Medulla oblongata (tissue), 1 donor: ENCODE data around the gene SIGLEC6.

Experiments used
- DNase-seq: peaks from one replicate; pipeline ENCODE4 v3.0.0-alpha.2; 2015; ENCODE audit errors: extremely low spot score

Gene SIGLEC6

DNA sequence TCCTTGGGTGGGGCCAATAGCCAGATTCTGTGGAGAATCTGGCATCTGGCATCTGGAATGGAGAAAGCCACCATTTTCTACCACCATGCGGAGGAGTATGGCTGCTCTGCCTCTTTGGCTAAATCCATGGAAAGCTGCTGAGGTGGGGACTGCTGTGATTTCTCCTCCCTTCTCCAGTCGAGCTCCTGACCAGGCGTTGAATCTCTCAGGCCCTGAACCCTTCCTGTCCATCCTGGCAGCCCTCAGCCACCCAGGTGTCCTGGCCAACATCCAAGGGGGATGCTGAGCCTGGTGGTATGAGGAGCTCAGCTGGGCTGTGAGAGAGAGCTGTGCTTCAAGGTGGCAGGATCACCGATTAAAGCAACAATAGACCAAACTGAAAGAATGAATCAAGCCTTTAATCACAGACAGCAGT is 17.4 kb upstream of the SIGLEC6 start:
- no peak for DNase-seq

DNA sequence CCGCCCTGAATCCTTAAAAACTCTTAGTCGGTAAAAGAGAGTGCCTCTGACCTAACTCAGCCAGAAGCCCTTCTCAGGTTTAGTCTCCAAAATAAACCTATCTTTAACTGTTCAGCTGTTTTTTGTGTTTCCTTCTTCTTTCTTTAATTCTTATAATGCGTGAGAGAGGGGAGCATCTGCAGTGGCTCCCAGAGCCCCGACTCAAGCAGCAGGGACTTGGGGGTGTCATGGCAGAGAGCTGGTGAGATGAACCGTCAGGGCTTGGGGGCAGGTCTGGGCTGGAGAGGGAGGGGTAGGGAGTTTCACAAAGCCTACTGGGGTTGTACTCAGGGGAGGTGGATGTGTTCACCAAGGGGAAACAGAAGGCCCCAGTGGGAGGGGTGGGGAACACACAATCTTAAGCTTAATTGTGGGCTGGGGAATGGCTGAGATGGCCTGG is 16.8 kb upstream of the SIGLEC6 start:
- DNase-seq, result no peak

DNA sequence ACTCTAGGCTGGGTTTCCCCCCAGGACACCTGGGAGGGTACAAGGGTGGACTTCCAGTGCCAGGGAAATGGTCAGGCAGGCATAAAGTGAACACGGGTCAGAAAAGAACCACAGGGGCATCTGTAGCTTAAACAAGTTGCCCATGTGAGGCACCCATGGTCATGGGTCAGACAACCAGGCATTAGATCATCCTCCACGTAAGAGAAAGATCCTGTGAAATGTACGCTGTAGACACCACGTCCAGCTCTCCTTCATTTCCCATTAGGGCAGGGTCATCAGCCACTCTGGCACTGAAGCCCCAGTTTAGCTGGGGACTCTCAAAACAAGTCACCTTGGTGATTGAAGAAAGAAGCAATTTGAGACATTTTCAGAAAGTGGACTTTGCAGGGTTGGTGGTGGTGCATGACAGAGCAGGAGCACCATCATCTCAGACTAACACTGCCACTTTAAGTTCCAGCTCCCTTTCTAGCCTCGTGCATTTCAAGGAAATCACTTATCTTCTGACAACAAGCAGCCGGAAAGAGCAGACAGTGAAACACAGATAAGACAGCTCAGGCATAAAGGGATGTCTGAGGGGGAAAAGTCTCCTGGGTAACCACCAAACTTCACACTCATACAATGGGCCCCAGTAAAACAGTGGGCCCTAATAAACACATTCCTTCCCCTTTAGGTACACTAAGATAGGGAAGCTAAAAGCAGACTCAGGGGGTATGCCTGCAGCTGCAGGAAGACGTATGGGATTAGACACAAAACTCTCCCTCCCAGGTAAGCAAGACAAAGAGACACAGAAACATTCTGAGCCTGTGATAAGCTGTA is 16.1 kb upstream of the SIGLEC6 start:
- DNase-seq, result no peak

DNA sequence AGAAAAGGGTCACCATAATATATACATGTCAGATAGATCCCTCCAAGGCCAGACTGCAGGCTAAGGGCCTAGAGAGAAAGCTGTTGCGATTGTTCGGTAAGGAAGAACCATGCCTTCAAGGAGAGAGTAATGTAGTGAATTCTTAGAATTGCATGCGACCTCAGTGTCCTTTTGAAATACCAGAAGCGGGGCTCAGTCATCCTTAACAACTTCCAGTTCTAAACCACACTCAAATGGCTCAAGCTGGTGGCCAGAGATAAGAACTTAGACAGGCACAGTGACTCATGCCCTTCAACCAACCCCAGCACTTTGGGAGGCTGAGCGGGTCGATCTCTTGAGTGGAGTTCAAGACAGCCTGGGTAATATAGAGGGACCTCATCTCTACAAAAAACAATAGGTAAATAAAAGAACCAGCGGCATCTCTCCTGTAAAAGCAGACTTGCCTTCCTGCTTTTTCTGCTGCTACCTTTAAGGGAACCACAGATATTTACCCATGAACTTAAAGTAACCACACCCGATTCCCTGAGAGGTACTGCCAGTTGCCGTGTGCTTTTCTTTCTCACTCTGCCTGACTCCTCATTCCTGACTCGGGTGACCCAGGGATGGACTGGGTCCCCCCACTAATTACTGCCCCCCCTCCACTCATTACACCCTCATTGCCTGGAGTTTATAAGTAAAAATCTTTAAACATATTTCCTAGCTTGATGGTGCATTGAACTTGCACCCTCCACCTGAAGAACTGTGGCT is 15.4 kb upstream of the SIGLEC6 start:
- no peak for DNase-seq

DNA sequence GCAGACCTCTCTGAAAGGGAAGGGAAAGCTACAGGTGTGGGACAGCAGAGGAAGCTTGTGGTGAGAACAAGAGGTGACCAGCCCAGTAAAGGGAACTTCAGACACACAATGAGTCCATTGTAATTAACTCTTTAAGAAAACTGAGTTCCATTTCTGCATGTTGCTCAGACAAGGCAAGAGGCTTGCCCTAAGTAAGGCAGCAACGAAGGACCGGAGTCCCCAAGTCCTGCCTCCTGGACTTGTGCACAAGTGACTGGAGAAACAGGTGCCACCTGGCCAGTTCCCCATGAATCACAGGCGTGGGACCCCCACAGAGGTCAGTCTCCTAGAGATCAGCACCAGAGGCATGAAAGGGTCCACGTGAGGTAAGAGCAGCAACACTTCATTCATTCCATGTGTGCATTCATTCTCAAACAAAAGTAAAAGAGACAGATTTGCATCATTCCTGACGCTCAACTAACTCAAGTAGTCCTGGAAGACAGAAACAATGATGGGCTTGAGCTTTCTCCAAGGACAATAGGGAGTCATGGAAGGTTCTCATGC is 14.7 kb upstream of the SIGLEC6 start:
- DNase-seq, result no peak

DNA sequence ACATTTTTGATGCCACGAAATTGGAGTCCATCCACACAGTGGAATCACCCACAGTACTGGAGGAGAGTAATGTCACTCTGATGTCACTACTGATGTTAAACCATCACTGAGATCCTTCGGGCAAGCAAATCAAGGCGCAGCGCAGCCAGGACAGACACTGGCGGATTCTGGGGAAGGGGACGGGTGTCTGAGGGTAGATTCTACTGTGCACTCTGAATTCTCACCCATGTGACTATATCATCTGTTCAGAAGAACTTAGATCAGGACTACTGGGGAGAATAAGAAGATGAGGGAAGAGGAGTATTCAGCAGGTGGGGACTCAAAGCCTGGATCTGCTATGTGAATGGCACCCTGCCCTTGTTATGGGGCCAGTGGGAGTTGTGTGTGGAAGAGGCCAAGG is 12.6 kb upstream of the SIGLEC6 start:
- no peak for DNase-seq

DNA sequence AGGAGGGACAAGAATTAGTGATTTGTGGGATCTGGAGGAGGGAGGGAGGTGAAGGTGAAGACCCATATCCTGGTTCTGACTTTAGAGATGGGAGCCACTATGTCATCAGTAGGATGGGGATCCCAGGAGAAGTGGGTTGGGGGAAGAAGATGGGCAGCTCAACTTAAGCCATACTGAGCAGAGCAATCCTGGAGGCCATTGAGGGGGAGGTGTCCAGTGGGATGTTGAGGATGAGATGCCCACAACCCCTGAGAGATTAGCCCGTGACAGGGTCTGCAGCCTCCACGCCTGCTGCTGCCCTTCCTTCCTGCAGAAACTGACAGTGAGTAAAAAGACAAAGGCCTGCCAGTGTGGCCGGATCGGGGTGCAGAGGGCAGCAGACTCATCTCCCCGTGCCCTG is 11.2 kb upstream of the SIGLEC6 start:
- no peak for DNase-seq

DNA sequence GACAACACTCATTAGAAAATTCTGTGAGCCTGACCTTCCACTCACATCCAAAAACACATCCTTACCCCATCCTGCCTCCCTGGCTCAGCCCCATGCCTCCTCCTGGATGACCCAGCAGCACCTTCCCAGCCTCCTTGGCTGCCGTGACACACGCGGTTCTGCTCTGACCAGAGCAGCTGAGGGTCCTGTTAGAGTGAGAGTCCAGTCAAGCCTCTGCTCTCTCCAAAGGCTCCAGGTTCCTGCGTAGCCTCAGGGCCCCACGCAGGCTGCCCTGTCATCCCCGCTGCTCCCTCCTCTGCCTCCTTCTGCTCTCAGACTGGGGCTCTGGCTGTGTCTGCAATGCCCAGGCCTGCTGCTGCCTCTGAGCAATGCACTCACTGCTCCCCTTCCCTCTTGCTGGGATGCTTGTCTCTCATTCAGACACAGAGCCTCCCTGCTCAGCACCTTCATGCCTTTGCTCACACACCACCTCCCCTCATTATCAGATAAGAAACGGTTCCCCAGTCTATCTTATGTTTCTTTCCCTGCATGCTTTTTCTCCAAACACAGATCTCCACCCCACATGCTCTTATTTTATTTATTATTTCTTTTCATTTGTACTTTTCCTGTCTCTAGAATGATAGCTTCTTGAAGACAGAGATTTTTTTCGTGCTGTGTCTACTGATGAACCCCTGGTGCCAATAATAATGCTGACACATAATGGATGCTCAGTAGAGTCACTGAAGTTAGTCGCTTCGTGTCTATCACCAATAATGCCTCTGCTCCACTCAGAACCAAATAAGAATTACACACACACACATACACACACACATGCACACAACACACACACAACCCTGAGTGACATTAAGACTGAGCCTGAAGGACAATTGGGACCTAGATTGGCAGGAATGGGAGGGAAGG is 10.2 kb upstream of the SIGLEC6 start:
- DNase-seq, result no peak

DNA sequence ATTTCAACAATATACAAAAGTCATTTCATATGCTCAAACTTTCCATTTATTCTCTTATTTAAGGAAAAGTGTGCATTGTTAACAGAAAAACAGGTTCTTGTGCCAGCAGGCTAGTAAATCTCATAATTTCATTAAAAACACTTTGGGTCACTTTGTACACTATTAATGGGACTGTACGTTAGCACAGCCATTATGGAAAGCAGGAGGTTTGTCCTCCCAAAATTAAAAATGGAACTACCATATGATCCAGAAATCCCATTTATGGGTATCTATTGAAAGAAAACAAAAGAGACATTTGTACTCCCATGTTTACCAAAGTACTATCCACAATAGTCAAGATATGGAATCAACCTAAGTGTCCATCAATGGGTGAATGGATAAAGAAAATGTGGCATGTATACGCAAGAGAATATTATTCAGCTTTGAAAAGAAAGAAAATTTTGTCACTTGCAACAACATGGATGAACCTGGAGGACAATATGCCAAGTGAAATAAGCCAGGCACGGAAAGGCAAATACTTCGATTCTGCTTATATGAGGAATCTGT is 8.4 kb upstream of the SIGLEC6 start:
- DNase-seq, result no peak

DNA sequence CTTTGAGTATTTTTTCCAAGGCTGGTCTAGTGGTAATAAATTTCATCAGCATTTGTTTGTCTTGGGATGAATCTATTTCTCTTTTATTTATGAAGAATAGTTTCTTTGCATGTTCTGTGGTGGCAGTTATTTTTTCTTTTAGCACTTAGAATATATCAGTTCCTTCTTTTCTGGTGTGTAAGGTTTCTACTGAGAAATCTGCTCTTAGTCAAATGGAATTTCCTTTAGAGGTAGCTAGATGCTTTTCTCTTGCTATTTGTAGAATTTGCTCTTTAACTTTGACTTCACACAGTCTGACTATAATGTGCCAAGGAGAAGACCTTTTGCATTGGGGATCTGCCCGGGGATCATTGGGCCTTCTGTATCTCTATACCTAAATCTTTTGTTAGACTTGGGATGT is 4.1 kb upstream of the SIGLEC6 start:
- DNase-seq, result no peak

DNA sequence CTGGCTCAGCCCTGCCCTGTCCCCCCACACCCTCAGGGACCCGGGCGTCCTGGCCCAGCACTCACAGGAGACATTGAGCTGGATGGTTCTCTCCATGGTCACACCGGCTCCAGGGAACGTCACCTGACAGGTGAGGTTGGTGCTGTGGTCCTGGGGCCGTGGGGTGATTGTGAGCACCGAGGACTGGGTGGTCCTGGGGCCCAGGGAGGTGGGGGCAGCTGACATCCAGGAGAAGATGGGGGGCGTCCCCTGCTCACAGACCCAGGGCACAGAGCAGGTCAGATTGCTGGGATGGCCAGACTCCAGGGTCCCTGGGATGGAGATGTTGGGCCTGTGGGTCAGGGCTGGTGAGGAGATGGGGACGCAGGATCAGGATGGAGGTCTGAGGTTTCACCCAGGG is 854 bp downstream of the SIGLEC6 start:
- no peak for DNase-seq

DNA sequence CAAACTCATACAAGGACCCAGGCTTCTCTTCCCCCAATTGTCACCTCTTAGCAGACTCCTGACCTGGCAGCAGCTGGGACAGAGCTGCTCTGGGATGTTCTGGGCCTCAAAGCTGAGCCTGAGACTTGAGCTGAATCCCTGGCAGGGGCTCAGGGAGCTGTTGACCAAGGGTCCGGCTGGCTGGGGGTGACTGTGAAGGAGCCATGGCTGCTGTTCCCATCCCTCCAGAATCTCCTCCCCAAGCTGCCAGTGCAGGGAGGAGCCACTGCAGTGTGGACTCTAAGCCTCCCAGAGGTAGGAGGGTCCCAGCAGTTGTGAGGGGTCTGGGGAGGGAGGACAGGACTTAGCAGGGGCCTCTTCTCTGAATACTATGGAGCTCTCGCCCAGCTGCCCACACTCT is 2.2 kb downstream of the SIGLEC6 start:
- DNase-seq, result no peak

DNA sequence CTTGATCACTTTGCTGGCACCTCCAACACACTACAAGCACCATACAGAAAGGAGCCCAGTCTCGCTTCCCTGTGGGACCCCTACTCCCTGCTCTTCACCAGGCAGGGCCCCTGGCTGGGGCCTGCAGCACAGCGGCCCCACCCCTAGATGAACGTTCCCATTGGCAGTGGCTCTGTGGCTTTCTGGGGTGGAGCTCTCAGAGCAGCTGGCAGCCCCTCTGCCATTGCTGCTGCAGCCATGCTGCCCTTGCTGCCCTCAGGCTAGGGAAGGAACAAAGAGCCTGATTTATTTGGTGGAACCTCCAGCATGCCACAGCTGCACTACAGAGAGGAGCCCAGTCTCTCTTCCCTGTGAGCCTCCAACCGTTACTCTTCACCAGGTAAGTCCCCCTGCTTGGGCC is 5.8 kb downstream of the SIGLEC6 start:
- no peak for DNase-seq

DNA sequence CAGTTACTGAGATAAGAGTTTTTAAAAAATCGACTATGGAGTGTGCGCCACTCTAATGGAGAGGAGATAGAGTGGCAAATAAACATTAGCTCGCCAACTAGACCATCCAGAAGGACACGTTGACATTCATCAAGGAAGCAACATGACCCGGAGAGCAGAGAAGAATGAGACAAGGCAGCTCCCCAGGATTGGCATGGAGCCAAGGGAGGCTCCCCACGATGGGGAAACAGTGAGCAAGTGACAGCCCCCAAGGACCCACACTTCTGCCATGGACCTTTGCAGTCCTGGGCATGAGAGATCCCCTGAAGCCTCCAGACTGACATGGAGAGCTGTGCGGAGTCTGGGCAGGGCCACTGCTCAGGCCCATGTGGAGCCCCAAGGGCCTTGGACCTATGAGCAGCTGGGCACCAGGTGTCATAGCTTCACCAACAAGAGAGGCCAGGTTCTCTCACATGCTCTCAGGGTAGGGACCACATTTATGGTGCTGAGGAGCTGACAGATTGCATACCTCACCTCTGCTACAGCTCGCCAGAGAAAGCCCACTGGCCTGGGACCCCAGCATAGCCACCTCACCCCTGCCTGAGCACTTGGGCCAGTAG is 6.7 kb downstream of the SIGLEC6 start:
- DNase-seq, result no peak

DNA sequence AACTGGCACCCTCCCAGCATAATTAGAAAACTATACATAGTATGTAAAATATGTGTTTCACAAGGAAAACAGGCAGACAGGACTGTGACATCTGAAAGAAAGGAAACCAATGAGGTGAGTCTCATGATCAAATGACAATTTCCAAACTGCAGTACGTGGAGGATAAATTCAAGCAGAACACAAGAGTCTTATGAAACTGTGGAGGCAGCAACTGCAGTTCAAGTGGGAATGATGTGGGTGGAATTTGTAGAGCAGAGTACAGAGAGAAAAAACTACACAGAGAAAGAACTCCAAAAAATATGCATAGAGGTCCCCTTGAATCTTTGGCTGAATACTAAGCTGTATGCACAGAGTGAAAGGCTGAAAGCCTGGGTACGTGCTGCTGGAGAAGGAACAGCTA is 9.7 kb downstream of the SIGLEC6 start:
- DNase-seq, result no peak

DNA sequence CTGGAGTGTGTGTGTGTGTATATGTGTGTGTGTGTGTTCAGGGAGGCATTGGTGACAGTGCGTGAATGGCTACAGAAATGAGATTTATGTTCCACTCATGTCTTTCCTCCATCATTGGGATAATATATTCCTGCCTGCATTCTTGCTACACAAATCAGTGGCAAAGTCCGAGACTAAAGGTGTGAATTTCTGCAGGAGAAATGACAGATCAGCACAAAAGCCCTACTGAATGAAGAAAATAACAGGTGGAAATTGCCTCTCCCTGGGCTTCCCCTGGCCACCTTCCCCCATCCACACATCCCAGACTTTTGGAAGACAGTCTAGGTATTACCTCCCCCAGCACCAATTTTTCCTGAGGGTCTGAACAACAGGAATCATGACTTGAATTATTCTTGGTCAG is 10.1 kb downstream of the SIGLEC6 start:
- no peak for DNase-seq

DNA sequence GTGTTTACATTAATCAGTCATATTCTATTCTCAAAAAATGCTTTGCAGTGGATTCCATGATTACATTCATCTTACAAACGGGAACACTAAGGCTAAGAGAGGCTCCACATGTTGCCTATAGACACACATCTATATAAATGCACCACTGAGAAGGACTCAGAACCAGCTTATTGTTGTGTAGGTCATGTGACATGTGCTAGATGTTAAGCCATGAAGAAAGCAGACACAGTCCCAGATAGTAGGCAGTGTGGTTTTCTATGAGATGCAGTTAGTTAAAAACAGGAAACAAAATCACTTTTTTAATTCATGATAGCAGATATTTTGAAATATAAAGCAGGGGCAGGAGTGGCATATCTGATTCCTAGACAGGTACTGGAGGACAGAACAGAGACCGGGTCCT is 10.7 kb downstream of the SIGLEC6 start:
- DNase-seq, result no peak

DNA sequence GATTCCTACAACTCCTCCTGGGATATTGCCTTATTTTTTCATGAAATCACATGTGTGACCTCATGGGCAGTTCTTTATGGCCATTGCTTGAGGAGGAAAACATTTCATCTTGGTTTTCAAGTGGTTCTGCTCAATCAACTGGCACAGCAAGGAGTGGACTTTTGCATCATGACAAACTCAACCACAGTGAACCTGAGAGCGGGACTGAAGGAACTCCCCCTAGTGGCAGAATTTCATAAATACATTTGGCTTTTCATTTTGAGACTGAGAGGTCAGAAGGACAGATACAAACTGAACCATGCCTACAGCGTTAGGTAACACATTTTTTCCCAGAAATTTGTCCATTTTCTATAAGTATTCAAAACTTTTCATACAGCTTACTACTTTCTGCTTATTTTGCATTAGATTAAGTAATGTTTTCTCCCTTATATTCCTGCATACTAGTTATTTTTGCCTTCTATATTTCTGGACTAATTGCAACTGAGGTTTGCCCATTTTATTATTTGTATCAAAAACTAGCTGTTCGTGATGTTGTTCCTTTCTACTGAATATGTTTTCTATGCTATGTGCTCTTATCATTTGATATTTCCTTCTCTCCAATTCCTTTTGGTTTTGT is 16.5 kb downstream of the SIGLEC6 start:
- DNase-seq, result peak; percentile 71

DNA sequence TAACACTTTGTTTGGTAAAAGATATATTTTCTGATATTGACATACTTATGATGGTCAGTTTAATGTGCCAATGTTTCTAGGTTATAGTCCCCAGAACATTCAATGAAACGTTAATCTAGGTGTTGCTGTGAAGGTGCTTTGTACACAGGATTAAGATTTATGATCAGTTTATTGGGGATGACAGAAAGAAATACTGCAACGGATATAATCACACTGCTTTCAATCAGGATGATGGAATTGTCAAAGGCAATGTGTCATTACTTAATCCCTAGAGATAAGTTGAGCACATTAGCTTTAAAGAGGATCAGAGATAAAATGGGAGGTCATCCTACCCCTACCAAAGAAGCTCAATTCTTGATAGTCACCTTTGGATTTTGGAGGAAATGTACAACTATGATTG is 17.5 kb downstream of the SIGLEC6 start:
- DNase-seq, result no peak

DNA sequence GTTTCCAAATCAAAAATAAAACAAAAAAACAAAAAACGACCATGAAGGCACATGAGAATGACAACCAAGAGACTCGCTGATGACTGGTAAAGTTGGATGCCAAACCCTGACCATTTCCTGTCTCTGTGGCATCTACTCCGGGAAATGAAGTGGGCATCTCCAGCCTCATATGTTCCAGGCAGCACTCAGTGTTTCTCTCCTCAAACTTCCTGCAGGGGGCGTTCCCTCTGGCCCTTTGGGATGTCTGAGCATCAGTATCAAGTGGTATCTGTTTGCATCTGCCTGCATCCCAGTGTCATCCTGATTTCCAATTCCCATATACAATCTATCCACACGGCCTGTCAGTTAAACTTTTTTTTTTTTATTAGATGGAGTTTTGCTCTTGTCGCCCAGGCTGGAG is 20.1 kb downstream of the SIGLEC6 start:
- DNase-seq, result peak; percentile 3
